B cell (primary cell): Measurements from ENCODE around the gene SLC1A4.

Experiments used
- EZH2 ChIP-seq: IDR thresholded peaks from 2 replicates; pipeline ENCODE4 v1.6.1; 2012; ENCODE audit warnings: borderline replicate concordance, low read depth, mild to moderate bottlenecking, moderate library complexity, low read length; ENCODE audit not compliant: insufficient read depth, poor library complexity, severe bottlenecking
- TF ChIP-seq, protein P1 (sequence below): fragments of 200-600 bp; IDR thresholded peaks from one replicate; pipeline ENCODE4 v1.8.0; 2022; ENCODE audit warnings: antibody characterized with exemption, mild to moderate bottlenecking

DNA sequence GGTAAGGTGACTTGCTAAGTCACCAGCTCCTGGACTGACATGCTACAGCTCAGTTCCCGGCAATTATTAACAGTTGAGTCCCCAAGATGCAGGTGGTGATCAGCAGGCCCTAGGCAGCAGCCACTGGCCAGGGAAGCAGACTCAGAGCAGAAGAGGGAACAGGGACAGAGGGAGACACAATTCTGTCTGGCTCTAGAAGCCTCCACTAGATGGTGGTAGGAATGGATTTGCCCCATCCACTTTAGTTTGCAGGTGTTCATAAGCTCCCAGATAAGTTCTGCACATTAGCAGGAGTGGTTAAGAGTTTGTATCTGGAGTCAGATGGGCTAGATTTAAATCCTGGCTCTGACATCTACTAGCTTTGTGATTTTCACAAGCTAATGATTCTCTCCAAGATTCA is 25.5 kb upstream of the SLC1A4 start:
- TF ChIP-seq, protein P1, sequence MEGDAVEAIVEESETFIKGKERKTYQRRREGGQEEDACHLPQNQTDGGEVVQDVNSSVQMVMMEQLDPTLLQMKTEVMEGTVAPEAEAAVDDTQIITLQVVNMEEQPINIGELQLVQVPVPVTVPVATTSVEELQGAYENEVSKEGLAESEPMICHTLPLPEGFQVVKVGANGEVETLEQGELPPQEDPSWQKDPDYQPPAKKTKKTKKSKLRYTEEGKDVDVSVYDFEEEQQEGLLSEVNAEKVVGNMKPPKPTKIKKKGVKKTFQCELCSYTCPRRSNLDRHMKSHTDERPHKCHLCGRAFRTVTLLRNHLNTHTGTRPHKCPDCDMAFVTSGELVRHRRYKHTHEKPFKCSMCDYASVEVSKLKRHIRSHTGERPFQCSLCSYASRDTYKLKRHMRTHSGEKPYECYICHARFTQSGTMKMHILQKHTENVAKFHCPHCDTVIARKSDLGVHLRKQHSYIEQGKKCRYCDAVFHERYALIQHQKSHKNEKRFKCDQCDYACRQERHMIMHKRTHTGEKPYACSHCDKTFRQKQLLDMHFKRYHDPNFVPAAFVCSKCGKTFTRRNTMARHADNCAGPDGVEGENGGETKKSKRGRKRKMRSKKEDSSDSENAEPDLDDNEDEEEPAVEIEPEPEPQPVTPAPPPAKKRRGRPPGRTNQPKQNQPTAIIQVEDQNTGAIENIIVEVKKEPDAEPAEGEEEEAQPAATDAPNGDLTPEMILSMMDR, result no peak
- no peak for TF ChIP-seq EZH2
